ENCODE data around the gene MUC6.

DNA sequence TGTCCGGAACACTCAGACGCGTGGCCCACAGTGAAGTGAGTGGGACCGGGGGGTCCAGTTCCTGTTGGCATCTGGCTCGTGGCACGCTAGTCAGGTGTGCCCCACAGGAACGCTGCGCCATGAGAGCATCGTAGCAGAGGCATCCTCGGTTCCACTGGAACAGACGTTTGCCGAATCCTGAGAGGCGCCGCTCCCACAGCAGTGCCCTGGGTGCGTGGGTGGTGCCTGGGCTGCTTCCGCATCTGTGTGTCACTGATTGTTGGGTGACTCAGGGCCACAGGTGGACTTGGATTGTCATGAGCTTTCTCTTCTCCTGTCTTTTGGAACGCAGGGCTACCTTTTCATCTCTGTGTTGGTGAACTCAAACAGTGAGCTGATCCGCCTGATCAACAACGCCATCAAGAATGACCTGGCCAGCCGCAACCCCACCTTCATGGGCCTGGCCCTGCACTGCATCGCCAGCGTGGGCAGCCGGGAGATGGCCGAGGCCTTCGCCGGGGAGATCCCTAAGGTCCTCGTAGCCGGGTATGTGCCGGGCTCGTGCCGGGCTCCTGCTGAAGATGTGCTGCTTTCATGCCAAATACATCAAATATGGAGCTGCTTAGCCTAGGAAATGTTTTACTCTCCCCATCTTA lies 64.7 kb downstream of the MUC6 start:
- no peak for TF ChIP-seq ARNTL (CRISPR knock-in tag; IDR thresholded peaks at IDR 0.05; ENCODE audit: borderline replicate concordance, low read depth)
- TF ChIP-seq, protein P1, sequence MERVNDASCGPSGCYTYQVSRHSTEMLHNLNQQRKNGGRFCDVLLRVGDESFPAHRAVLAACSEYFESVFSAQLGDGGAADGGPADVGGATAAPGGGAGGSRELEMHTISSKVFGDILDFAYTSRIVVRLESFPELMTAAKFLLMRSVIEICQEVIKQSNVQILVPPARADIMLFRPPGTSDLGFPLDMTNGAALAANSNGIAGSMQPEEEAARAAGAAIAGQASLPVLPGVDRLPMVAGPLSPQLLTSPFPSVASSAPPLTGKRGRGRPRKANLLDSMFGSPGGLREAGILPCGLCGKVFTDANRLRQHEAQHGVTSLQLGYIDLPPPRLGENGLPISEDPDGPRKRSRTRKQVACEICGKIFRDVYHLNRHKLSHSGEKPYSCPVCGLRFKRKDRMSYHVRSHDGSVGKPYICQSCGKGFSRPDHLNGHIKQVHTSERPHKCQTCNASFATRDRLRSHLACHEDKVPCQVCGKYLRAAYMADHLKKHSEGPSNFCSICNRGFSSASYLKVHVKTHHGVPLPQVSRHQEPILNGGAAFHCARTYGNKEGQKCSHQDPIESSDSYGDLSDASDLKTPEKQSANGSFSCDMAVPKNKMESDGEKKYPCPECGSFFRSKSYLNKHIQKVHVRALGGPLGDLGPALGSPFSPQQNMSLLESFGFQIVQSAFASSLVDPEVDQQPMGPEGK (CRISPR knock-in tag; IDR thresholded peaks at IDR 0.05; ENCODE audit: borderline replicate concordance), result no peak
- no peak for TF ChIP-seq ZNF70 (CRISPR knock-in tag; IDR thresholded peaks at IDR 0.05)
- no peak for TF ChIP-seq ZFP3 (CRISPR knock-in tag; IDR thresholded peaks at IDR 0.05)
- TF ChIP-seq TSHZ2 (CRISPR knock-in tag; IDR thresholded peaks at IDR 0.05), result no peak
- TF ChIP-seq TOX (CRISPR knock-in tag; IDR thresholded peaks at IDR 0.05; ENCODE audit: borderline replicate concordance), result no peak
- no peak for TF ChIP-seq OSR1 (CRISPR knock-in tag; IDR thresholded peaks at IDR 0.05)

Data from SK-N-SH treated with all-trans-retinoic acid at 6 μM for 48 hours (cell line).